ENCODE data around the gene SIPA1L3.

SIPA1L3 gene

DNA sequence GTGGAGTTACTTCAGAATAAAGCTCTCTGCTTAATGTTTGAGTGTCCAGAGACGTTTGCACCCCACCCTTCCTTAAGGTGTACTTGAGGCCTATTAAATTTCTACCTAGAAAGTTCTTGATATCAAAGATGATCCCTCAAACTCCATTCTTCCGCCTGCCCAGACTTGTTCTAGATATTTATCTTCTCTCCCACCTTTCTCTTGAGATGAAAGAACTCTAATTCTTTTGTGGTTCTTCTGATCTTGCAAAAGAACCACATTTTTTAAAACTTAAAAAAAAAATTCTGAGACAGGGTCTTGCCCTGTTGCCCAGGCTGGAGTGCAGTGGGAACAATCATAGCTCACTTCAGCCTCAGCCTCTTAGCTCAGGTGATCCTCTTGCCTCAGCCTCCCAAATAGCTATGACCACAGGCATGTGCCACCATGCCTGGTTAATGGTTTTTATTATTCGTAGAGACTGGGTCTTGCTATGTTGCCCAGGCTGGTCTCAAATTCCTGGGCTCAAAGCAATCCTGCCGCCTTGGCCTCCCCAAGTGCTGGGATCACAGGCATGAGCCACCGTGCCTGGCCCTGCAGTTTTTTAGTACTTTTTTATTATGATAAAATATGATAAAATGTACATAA is 94.3 kb downstream of the SIPA1L3 start:
- no peak for DNase-seq

DNA sequence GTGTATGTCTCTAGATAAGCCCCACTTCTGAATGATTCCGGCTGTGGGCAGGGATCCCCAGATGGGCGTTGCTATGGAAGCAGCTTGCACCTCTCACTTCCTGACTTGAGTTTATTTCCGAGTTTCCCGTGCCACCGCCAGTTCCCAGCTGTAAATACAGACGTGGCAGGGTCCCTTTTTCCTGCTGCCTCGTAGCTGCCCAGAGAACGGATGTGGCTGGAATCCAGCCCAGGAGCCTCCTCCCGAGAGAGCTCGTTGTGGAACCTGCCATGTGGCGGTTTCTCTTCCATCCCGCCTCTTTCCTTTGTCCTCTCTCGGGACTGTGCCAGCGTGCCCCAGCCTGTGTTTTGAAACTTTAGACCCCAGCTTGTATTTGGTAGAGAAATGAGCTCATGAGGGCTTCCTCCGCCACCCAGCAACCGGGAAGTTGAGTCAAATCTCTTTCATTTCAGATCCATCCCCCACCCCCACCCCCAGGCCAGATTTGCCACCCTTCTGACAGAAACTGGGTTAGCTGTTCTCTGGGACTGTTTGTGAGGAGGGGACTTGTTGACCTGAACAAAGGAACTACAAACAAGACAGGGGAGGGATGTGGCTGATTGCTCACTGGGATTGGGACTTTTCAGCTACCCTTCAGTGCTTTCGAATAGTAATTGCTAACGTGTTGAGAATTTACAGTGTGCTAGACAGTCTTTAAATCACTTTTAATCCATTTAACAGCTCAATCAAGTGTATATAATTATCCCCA is 96.6 kb downstream of the SIPA1L3 start:
- no peak for DNase-seq

DNA sequence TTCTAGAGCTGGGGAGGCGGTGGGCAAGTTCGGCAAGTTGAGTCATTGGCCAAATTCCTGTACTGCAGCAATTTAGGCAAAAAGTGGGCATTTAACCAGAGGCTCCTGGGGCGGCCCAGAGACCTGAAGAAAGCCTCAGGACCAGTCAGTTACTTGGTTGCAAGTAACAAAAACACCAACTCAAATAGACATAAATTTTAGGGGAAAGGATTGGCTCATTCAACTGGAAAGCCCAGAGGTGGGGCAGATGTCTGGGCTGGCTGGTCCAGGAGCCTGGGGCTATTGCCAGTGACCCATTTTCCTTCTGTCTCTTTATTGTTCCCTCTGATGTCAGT is 97.1 kb downstream of the SIPA1L3 start:
- no peak for DNase-seq

DNA sequence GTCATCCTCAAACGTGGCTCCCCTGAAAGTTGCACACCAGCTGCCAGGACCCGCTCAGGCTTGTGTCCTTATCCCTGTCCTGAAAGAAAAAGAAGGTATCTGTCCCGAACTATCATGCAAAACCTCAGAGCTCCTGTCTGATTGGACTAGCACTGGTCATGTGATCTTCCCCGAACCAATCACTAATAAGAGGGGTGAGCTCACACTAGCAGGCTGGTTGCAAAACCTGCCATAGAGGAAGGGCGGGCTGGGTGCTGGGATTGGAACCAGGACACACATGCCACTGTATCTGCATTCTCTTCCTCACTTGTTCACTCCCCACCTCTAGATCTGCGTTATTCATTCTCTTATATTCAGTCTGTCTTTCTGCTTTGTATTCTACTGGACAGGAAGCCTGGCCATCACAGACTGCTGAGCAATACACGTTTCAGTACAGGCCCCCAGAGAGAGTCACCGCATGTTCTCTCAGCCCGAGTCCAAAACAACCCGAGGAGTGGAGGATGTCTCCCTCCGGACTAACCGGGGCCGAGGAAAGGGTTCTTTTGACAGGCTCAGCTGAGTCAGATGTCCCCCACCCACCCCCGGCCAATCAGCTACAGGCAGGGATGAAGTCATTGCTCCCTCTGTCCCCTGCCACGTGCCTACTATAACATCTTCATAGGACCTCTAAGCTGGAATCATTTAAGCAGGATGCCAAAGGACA is 97.7 kb downstream of the SIPA1L3 start:
- DNase-seq = no peak

DNA sequence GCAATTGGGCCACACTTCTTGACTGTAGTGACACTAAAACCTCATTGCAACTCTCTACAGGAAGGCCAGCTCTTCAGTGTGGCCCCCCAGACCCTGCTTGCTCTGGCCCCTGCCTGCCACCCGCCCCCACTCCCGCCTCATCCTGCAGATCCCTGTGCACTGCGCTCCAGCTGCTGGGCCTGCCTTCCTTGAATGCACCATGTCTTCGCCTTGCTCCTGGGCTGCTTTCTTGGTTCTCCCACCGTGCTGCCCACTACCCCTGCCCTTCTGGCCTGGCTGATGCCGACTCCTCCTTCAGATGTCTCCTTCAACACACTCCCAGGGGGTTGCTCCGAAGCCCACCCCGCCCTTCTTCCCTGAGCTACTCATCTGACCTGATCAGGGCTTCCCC is 98.2 kb downstream of the SIPA1L3 start:
- DNase-seq = no peak

DNA sequence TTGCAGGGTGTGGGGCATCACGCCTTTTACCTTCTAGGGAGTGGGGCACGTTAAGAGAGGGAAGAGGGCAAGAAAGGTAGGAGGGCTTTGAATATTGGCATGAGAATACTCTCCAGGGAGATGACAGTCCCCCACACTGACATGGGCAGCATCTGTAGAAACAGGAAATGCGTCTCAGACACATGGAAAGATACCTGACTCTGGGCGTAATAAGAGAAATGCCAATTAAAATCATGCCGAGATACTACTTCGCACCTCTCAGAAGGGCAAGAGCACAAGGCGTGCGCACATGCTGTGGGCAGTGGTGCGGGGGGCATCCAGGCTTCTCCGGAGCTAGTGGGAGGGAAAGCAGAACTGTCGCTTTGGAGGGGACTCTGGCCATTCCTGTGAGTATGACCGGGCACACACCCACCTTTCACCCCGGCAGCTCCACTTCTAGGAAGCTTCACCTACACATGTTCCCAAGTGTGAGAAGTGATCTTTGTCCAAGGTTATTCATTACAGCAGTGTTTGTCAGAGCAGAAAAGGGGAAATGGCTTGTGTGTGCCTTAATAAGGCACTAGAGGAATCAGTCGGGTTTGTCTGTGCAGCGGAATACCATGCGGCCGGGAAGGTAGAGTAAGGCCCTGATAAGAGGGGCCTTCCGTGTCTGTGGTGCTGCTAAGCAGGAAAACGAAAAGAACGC is 99.5 kb downstream of the SIPA1L3 start:
- no peak for DNase-seq

DNA sequence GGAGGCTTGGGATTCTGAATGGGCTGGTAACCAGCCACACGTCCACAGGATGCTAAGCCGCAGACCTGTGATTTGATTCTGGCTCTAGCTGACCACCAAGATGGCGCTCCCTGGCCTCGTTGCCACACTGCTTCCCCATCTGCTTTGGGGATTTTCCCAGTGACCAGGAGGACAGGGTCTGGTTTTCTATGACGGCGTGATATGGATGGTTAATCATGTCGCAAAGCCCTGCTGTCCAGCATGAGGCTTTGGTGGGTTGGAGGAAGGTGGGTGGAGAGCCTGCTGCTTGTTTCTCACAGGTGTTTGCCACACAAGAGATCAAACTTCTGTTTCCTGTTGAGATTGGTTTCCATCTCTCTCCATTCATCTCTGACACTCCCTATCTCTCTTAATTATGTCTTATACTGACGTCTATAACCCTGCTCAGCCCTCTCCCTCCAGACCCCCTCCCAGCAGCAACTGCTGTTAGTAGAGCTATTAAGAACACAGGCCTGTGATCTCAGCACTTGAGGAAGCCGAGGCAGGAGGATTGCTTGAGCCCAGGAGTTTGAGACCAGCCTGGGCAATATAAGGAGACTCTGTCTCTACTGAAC is 102.7 kb downstream of the SIPA1L3 start:
- DNase-seq = no peak

DNA sequence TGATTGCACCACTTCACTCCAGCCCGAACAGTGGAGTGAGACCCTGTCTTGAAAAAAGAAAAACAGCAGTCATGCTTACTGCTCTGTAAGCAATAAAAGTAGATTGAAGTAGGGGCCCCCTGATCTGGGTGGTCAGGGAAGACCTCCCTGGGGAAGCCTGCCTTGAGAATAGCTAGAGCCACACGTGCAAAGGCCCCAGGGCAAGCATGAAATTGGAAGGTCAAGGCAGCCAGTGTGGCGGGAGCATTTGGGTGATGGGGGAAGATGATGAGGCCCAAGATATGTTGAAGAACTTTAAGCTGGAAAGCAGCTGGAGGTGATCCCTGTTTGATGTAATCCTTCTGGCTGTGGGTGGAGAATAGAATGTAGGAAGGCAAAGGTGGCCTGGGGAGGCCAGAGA is 104.4 kb downstream of the SIPA1L3 start:
- no peak for DNase-seq

DNA sequence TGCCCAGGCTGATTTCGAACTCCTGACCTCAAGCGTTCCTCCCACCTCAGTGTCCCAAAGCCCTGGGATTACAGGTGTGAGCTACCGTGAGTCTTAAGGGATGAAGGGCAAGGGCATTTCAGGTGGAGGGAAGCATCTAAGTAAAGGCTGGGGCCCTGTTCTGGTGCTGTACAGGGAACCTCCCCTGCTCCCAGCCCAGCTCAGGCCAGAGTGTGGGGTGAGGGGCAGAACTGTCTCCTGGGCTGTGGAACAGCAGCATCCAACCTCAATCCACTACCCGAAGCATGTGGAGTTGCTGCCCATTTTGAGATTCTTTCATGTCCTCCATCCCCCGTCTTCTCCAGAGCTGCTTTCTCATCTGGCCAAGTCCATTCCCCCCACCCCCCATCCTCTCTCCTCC is 105.3 kb downstream of the SIPA1L3 start:
- no peak for DNase-seq

DNA sequence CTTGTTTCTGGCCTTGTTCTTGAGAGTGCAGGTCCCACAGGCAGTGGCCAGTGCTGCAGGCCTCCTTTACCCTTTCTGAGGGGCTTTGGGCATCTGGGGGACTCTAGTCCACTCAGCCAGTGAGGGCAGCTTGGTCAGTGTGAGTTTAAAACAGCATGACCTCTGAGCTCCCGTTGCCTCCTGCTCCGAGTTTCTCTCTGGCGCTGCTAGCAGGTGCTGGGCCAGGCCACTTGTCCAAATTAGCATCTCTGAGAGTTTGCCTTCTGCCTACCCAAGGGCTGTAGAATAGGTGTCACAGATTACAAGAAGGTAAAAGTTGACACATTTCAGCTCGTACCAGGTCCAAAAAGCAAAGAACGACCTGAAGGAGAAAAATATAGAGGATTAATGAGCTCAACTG is 105.9 kb downstream of the SIPA1L3 start:
- DNase-seq = no peak

DNA sequence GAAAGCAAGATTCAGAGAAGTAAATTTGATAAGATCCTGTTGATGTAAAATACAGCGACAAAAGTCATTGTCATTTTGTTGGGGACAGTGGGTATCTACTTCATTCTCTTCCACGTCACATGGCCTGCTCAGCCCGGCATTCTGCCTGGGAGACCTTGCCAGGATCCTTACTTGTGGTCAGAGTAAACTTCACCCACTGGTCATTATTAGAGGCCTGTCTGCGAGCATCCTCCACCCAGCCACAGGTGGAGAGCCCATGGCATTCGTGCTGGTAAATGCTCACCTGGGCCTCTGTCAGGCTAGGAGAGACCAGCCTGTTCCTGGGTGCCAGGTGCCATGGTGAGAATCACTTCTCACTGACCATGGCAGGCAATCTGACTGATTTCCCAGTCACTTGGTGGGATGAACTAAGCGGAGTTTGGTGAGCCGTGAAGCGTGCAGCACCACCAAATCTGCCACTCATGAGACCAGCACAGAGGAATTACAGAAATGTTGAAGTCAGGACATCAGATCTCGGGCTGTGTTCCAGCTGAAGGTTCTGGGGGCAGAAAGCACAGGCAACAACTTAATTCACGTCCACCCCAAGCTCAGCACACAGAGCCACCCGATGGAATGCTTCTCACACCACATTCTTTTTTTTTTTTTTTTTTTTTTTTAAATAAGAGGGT is 107.0 kb downstream of the SIPA1L3 start:
- DNase-seq = no peak

DNA sequence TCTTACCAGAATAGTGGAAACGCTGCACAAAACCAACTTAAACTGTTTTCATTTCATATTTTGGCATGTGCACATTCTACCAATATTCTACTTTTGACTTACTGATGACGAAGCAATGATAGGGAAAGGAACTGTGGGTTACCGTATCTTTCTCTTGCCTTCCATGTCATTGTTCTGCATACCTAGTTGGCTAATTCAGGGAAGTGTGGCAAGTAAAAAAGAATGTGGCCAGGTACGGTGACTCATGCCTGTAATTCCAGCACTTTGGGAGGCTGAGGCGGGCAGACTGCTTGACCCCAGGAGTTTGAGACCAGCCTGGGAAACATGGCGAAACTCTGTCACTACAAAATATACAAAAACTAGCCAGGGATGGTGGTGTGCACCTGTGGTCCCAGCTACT is 108.2 kb downstream of the SIPA1L3 start:
- no peak for DNase-seq

DNA sequence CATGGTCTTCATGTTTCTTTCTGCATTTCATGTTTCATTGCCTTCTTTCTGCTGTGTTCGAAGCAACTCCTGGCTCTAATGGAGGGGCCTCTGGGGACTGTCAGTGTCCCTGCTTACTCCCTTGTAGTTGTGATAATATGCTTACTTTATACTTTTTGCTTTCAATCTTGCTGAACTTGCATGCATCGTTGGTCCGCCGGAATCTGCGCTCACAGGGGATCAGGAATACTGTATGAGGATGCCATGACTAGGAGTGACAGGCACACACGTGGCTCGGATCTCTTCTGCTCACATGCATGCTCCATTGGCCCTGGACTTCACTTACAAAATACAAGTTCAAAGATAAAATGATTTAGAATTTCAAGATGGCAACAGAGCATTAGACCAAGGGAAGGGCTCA is 108.8 kb downstream of the SIPA1L3 start:
- no peak for DNase-seq

DNA sequence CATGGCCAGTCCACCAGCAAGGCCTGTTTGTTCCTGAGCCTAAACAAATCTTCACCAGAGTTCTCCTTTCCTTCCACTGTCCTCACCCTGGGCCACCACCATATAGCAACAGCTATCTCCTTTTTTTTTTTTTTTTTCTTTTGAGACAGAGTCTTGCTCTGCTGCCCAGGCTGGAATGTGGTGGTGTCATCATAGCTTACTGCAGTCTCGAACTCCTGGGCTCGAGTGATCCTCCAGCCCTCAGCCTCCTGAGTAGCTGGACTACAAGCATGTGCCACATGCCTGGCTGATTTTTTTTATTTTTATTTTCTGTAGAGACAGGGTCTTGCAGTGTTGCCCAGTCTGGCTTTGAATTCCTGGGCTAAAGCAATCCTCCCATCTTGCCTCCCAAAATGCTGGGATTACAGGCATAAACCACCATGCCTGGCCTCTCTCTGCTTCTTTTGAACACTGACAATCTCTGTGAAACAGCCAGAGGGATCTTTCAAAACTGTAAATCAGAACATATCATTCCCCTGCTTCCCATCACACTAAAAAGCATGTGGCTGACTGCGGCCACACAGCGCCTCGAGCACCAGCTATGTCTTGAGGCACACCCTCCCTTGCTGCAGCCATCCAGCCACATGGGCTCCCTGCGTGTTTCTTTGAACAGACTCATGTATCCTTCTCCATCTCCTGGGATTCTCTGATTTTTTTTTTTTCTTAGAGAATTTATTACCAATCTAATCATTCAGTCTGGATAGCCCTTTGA is 110.6 kb downstream of the SIPA1L3 start:
- DNase-seq = no peak

DNA sequence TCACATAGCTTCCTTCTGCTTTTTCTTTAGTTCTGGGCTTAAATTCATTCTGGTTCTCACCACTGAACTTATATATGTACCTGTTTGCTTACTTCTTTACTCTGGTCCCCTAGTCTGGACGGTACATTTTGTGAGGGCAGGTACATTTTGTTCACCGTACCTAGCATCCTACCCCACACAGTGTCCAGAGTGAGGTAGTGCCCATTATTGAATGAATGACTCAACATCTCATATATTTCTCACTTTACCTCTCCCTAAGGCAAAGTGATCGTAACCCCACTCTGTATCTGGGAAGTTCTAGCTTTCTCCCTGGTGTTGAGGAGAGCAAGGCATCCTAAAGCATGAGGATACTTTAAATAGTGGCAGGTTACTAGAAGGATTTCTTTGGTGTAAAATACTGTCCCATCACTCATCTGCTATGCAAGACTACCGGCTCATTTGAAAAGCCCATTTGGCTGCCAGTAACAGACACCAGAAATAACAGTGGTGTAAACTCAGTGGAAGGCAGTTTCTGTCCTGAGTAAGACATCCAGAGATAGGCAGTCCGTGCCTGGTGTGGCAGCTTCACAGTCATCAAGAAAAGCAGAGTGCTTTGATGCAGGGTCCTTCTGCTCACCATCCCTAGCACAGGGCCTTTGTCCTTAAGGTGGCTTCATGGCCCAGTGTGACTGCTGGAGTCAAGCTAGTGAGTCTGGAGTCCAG is 111.8 kb downstream of the SIPA1L3 start:
- no peak for DNase-seq

DNA sequence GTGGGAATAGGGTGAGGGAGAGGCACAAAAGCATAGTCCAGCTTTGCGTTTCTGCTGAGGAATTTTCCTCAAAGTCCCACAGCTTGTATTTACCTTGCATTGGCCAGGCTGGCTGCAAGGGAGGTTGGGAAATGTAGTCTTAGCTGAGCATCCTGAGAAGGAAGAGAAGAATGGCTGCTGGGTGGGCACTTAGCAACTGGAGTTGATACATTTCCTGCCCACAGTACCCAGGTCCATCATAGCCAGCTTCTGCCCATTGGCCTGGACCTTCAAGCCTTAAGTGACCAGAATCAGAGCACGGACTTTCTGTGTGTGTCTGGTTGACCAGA is 112.4 kb downstream of the SIPA1L3 start:
- DNase-seq = no peak

DNA sequence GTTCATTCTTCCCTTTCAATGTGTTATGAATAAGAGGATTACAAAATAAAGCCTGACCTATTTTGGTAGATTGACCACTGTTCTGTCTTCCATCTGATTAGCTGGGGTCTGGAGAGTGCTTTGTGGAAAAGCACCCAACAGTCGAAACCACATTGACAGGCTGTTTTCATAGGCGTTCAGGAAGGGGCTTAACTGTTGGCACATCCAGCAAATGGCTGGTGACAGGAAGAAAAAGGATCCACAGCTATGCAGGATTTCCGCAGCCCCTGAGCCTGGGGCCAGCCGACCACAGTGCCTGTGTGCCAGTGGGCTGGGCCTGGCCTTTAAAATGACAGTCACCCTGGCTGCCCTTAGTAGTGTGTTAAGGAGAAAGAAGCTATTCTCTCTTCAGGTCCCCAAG is 113.3 kb downstream of the SIPA1L3 start:
- no peak for DNase-seq

DNA sequence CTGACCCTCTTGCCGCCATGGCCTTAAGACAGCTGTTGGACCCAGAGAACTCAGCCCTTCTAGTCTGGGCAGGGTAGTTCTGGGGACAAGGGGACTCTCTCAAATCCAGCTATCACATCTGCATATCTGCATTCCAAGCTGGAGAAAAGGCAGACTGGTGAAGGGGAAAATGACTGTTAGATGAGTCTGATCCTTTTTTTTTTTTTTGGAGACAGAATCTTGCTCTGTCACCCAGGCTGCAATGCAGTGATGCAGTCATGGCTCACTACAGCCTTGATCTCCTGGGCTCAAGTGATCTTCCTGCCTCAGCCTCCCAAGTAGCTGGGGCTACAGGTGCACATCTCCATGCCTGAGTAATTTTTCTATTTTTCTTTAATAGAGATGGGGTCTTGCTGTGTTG is 114.3 kb downstream of the SIPA1L3 start:
- no peak for DNase-seq

DNA sequence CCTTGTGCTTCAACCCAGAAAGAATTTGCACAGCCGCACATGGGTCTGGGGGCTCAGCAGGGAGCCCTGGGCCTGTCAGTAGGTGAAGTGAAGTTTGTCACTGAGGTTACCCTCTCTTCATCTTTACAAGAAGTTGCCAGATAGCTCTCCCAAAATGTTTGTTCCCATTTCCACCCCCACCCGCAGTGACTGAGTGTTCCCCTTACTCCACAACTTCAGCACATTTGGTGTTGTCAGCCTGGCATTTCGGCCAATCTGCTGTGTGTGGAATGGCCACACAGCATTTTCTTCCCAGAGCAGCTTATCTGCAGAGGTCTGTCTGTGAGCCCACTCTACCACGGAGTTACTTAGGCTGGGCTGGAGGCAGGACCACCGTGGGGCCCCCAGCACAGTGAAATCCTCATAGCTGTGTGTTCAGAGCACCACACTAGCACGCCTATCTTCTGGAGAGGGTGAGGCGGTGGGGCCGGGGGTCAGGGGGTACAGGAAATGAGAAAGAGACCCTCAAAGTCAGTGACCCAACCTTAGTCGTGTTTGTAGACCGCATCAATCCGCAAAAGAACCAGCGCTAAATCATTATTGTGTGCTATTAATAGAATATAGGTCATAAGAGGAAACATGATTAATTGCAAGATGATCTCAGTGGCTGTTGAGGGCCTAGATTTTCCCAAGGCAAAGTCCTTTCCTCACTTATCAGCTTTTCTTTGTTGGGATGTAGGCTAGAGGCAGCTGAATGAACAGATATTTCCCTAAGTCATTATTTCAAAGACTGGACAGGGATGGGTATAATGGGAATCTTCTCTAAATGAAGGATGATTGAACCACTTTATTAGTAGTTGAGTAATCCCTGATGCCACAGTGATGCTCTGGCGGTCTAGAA is 116.0 kb downstream of the SIPA1L3 start:
- no peak for DNase-seq
